Measurements from ENCODE around the gene NPHP4.

GRCh38 chr1:5828308-5828935 is 163.8 kb downstream of the NPHP4 start:
- TF ChIP-seq CTCF (IDR thresholded peaks at IDR 0.05) (no peak), RAD21 (conservative IDR thresholded peaks at IDR 0.05 in 1 of 2, IDR thresholded peaks at IDR 0.05 in 1 of 2) (no peak), TP53 (CRISPR knock-in tag; IDR thresholded peaks at IDR 0.05) (no peak), EP300 (IDR thresholded peaks at IDR 0.05) (no peak), POLR2A (IDR thresholded peaks at IDR 0.05; ENCODE audit: low read length) (no peak), SMC3 (IDR thresholded peaks at IDR 0.05) (no peak), PBX3 (IDR thresholded peaks at IDR 0.05) (no peak), ZC3H11A (IDR thresholded peaks at IDR 0.05) (no peak), RNF2 (IDR thresholded peaks at IDR 0.05; ENCODE audit: borderline replicate concordance, low read depth) (no peak)
- TF ChIP-seq, protein P1, sequence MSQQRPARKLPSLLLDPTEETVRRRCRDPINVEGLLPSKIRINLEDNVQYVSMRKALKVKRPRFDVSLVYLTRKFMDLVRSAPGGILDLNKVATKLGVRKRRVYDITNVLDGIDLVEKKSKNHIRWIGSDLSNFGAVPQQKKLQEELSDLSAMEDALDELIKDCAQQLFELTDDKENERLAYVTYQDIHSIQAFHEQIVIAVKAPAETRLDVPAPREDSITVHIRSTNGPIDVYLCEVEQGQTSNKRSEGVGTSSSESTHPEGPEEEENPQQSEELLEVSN (IDR thresholded peaks at IDR 0.05; ENCODE audit: borderline replicate concordance, low read depth) = no peak
- TF ChIP-seq, protein P2, sequence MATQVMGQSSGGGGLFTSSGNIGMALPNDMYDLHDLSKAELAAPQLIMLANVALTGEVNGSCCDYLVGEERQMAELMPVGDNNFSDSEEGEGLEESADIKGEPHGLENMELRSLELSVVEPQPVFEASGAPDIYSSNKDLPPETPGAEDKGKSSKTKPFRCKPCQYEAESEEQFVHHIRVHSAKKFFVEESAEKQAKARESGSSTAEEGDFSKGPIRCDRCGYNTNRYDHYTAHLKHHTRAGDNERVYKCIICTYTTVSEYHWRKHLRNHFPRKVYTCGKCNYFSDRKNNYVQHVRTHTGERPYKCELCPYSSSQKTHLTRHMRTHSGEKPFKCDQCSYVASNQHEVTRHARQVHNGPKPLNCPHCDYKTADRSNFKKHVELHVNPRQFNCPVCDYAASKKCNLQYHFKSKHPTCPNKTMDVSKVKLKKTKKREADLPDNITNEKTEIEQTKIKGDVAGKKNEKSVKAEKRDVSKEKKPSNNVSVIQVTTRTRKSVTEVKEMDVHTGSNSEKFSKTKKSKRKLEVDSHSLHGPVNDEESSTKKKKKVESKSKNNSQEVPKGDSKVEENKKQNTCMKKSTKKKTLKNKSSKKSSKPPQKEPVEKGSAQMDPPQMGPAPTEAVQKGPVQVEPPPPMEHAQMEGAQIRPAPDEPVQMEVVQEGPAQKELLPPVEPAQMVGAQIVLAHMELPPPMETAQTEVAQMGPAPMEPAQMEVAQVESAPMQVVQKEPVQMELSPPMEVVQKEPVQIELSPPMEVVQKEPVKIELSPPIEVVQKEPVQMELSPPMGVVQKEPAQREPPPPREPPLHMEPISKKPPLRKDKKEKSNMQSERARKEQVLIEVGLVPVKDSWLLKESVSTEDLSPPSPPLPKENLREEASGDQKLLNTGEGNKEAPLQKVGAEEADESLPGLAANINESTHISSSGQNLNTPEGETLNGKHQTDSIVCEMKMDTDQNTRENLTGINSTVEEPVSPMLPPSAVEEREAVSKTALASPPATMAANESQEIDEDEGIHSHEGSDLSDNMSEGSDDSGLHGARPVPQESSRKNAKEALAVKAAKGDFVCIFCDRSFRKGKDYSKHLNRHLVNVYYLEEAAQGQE (IDR thresholded peaks at IDR 0.05) = no peak
